K562 (cell line): Measurements from ENCODE around the gene TECPR2. TPM values are rescaled to one million over a fixed set of nuclear protein-coding genes. Genes with fewer than 3 reads are reported as not detected.

Experiments
- ATF7 ChIP-seq: fragments of 450-650 bp; IDR thresholded peaks from 2 replicates; pipeline ENCODE4 v1.7.1; 2014; ENCODE audit warnings: mild to moderate bottlenecking, moderate library complexity
- BDP1 ChIP-seq: IDR thresholded peaks from 3 replicates; pipeline ENCODE4 v1.6.1; 2011; ENCODE audit not compliant: insufficient read length, insufficient read depth
- CBFA2T3 ChIP-seq: fragments of 450-650 bp; IDR thresholded peaks from 2 replicates; pipeline ENCODE4 v1.6.1; 2017
- CC2D1A ChIP-seq: fragments of 450-650 bp; IDR thresholded peaks from 2 replicates; pipeline ENCODE4 v1.6.1; 2017; ENCODE audit warnings: mild to moderate bottlenecking
- CEBPG ChIP-seq, 3 experiments: fragments of 200-800 bp in 1 of 3; sonication (Bioruptor generic) in 1 of 3; sonication (generic) in 1 of 3; formaldehyde crosslinking in 1 of 3; IDR thresholded peaks in 2 of 3; conservative IDR thresholded peaks in 1 of 3; 2 replicates each; pipeline versions ENCODE4 v1.6.1 to v1.8.0; 2016 to 2022; ENCODE audit warnings: missing compliant biosample characterization in 2 of 3, missing genetic modification characterization in 2 of 3, mild to moderate bottlenecking in 1 of 3, missing genetic modification reagents in 1 of 3
- ELF1 ChIP-seq: fragments of 200-800 bp; sonication (Bioruptor generic); IDR thresholded peaks from 2 replicates; pipeline ENCODE4 v1.6.1; 2016; ENCODE audit warnings: missing genetic modification characterization, missing compliant biosample characterization
- ETV6 ChIP-seq, 3 experiments: fragments of 150-350 bp in 1 of 3; sonication (generic) in 1 of 3; formaldehyde crosslinking in 1 of 3; IDR thresholded peaks; 2 replicates each; pipeline versions ENCODE4 v1.6.1 to v1.8.0; 2014 to 2022; ENCODE audit warnings: borderline replicate concordance in 2 of 3, low read depth in 2 of 3, antibody characterized with exemption in 1 of 3, low read length in 1 of 3, mild to moderate bottlenecking in 1 of 3, missing genetic modification reagents in 1 of 3
- FOXP1 ChIP-seq: sonication (generic); formaldehyde crosslinking; IDR thresholded peaks from 2 replicates; pipeline ENCODE4 v1.8.0; 2022; ENCODE audit warnings: mild to moderate bottlenecking, missing genetic modification reagents
- GABPA ChIP-seq: fragments of 200-800 bp; sonication (Bioruptor generic); conservative IDR thresholded peaks from 2 replicates; pipeline ENCODE4 v1.6.1; 2016; ENCODE audit warnings: low read depth, missing genetic modification characterization, missing compliant biosample characterization
- HDAC2 ChIP-seq: fragments of 450-650 bp; IDR thresholded peaks from 2 replicates; pipeline ENCODE4 v1.6.1; 2016; ENCODE audit warnings: mild to moderate bottlenecking
- HSF4 ChIP-seq: fragments of 250-450 bp; sonication (Bioruptor Pico); IDR thresholded peaks from 2 replicates; pipeline ENCODE4 v2.1.2; 2022; ENCODE audit warnings: mild to moderate bottlenecking, moderate library complexity, borderline replicate concordance
- KAT7 ChIP-seq: sonication (generic); formaldehyde crosslinking; IDR thresholded peaks from 2 replicates; pipeline ENCODE4 v1.8.0; 2022; ENCODE audit warnings: missing genetic modification reagents, mild to moderate bottlenecking, borderline replicate concordance
- SETDB1 ChIP-seq: IDR thresholded peaks from one replicate; pipeline ENCODE4 v1.6.1; 2012; ENCODE audit warnings: low read length, control low read depth, inconsistent platforms
- SIRT6 ChIP-seq: IDR thresholded peaks from one replicate; pipeline ENCODE4 v1.6.1; 2012; ENCODE audit warnings: low read depth, mild to moderate bottlenecking, control low read depth, inconsistent platforms, low read length, moderate library complexity
- SPI1 ChIP-seq: IDR thresholded peaks from 2 replicates; pipeline ENCODE4 v1.6.1; 2011; ENCODE audit warnings: low read depth, low read length, control low read depth, borderline replicate concordance
- ZFX ChIP-seq: sonication (generic); formaldehyde crosslinking; IDR thresholded peaks from 2 replicates; pipeline ENCODE4 v1.8.0; 2022; ENCODE audit warnings: mild to moderate bottlenecking, missing genetic modification reagents, moderate library complexity
- ZNF311 ChIP-seq: fragments of 250-450 bp; sonication (Bioruptor Pico); IDR thresholded peaks from 2 replicates; pipeline ENCODE4 v1.4.0; 2020; ENCODE audit warnings: mild to moderate bottlenecking, moderate library complexity
- ZNF507 ChIP-seq: conservative IDR thresholded peaks from 2 replicates; pipeline ENCODE4 v1.6.1; 2017; ENCODE audit warnings: missing genetic modification characterization, missing compliant biosample characterization
- ZNF592 ChIP-seq: fragments of 450-650 bp; IDR thresholded peaks from 2 replicates; pipeline ENCODE4 v1.6.1; 2017; ENCODE audit warnings: antibody characterized with exemption, mild to moderate bottlenecking
- polyA plus RNA-seq, 8 experiments: library from polyadenylated mRNA; depleted of rRNA in 4 of 8; stranded (reverse) in 5 of 8; unstranded in 3 of 8; fragments of >200 nt; fragmentation: Nextera tagmentation in 2 of 8; fragmentation: Illumina TruSeq in 1 of 8; extraction: Ambion mirVana in 2 of 8; extraction: Trizol in 1 of 8; gene quantifications; 2 replicates each; pipeline versions ENCODE4 v1.2.1 to v1.2.3, GENCODE V29; 2011 to 2014; ENCODE audit warnings: inconsistent platforms in 1 of 8, missing spikeins in 1 of 8
- total RNA-seq, 7 experiments: library from RNA; depleted of rRNA in 6 of 7; stranded (reverse); fragments of >200 nt in 6 of 7; fragmentation: Illumina TruSeq in 2 of 7; extraction: Trizol in 2 of 7; gene quantifications; 2 replicates each; pipeline versions ENCODE4 v1.2.1 to v1.2.3, GENCODE V29; 2011 to 2021; ENCODE audit warnings: low replicate concordance in 1 of 7
- TF ChIP-seq, protein P1 (sequence below): sonication (generic); formaldehyde crosslinking; IDR thresholded peaks from 2 replicates; pipeline ENCODE4 v1.9.0; 2022; ENCODE audit warnings: mild to moderate bottlenecking, missing genetic modification reagents
- TF ChIP-seq, protein P2 (sequence below), 2 experiments: fragments of 450-650 bp in 1 of 2; sonication (generic) in 1 of 2; formaldehyde crosslinking; conservative IDR thresholded peaks; 2 replicates each; pipeline versions ENCODE4 v1.4.0 to v1.8.1; 2020 to 2022; ENCODE audit warnings: mild to moderate bottlenecking in 1 of 2, missing genetic modification reagents in 1 of 2
- TF ChIP-seq, protein P3 (sequence below), 2 experiments: fragments of 450-650 bp in 1 of 2; sonication (generic) in 1 of 2; formaldehyde crosslinking in 1 of 2; IDR thresholded peaks in 1 of 2; conservative IDR thresholded peaks in 1 of 2; 2 replicates each; pipeline versions ENCODE4 v1.6.1 to v1.8.1; 2016 to 2023; ENCODE audit warnings: mild to moderate bottlenecking in 2 of 2, moderate library complexity in 2 of 2, inconsistent platforms in 1 of 2, missing genetic modification reagents in 1 of 2

TECPR2 gene
- total and polyA plus RNA-seq, 9 of the 15 experiments (the other 6 are each of a cell fraction or from before 2014, with no cell fraction given), result 0.04 to 3.0 (median 0.83) TPM

DNA sequence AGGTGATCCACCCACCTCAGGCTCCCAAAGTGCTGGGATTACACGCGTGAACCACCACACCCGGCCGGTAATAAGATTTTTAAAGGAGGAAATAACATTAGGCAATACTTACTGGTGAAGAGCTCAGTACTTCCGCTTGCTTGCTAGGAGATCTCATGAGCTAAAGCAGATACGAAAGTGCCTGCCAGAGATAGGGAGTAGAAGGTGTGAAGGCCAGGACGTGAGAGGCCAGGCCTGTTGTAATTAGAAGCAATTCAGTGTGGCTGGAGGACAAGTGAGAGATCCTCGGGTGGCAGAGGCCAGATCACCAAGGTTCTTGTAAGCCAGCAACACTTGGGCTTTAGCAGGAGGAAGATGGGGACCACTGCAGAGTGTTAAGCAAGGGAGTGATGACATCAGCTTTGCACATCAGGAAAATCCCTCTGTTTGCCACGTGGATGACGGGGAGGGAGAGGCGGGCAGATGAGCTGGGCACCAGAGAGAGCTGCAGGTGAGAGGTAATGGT is 7.6 kb downstream of the TECPR2 start (continued):
- TF ChIP-seq ZNF592 (peak; percentile 40; the same call in 1 of the 2 replicates), ETV6 (IDR thresholded peaks at IDR 0.05; ENCODE audit: borderline replicate concordance in 1 of 2, low read depth in 2 of 2, low read length in 1 of 2) (0 out of 4 replicates have a peak, but pooled peaks of 1 of the 2 experiments have one; percentile 27), ETV6 (CRISPR knock-in tag; IDR thresholded peaks at IDR 0.05; ENCODE audit: borderline replicate concordance) (no peak), ZNF507 (no peak), CC2D1A (no peak), HSF4 (no peak), ZNF311 (CRISPR knock-in tag) (no peak), ATF7 (0 out of 2 replicates have a peak, but pooled peaks have one; percentile 18), BDP1 (no peak), HDAC2 (no peak), FOXP1 (CRISPR knock-in tag) (no peak), GABPA (peak; percentile 60), CBFA2T3 (no peak; the same call in 1 of the 2 replicates), ZFX (CRISPR knock-in tag) (peak; percentile 43), SPI1 (no peak), CEBPG (CRISPR knock-in tag; IDR thresholded peaks at IDR 0.05) (peak; percentile 55; the same call in 1 of the 2 replicates), CEBPG (tag; conservative IDR thresholded peaks at IDR 0.05 in 1 of 2, IDR thresholded peaks at IDR 0.05 in 1 of 2) (peak; percentile 64), ELF1 (tag) (no peak), KAT7 (CRISPR knock-in tag) (no peak), SIRT6 (no peak), SETDB1 (no peak)
- TF ChIP-seq, protein P1, sequence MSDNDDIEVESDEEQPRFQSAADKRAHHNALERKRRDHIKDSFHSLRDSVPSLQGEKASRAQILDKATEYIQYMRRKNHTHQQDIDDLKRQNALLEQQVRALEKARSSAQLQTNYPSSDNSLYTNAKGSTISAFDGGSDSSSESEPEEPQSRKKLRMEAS (CRISPR knock-in tag), result peak; percentile 17; the same call in 1 of the 2 replicates
- TF ChIP-seq, protein P2, sequence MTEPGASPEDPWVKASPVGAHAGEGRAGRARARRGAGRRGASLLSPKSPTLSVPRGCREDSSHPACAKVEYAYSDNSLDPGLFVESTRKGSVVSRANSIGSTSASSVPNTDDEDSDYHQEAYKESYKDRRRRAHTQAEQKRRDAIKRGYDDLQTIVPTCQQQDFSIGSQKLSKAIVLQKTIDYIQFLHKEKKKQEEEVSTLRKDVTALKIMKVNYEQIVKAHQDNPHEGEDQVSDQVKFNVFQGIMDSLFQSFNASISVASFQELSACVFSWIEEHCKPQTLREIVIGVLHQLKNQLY (CRISPR knock-in tag; conservative IDR thresholded peaks at IDR 0.05), result no peak
- TF ChIP-seq, protein P3, sequence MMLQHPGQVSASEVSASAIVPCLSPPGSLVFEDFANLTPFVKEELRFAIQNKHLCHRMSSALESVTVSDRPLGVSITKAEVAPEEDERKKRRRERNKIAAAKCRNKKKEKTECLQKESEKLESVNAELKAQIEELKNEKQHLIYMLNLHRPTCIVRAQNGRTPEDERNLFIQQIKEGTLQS (IDR thresholded peaks at IDR 0.05), result peak; percentile 73
- TF ChIP-seq, protein P3 (CRISPR knock-in tag; conservative IDR thresholded peaks at IDR 0.05), result no peak
